MM.1S (cell line): ENCODE measurements around the gene SCUBE1.

Source experiments
- DNase-seq: peaks from one replicate; pipeline ENCODE4 v3.0.0-alpha.2; 2015
- H2AFZ ChIP-seq: fragments of 300-600 bp; sonication (generic); 2 replicates; pipeline ENCODE4 v1.6.0; 2016; ENCODE audit warnings: antibody characterized with exemption, low read length
- H3F3A ChIP-seq: fragments of 300-600 bp; sonication (generic); 2 replicates; pipeline ENCODE4 v1.6.1; 2016; ENCODE audit warnings: mild to moderate bottlenecking, antibody characterized with exemption, low read length, moderate library complexity, mixed read lengths; ENCODE audit not compliant: insufficient read depth
- H3K27ac ChIP-seq: fragments of 300-600 bp; sonication (generic); 2 replicates; pipeline ENCODE4 v1.5.1; 2016; ENCODE audit warnings: mild to moderate bottlenecking, low read length
- H3K27me3 ChIP-seq: fragments of 300-600 bp; sonication (generic); replicated peaks from 2 replicates; pipeline ENCODE4 v1.6.0; 2016; ENCODE audit warnings: low read length; ENCODE audit not compliant: insufficient read depth
- H3K36me3 ChIP-seq: fragments of 300-600 bp; sonication (generic); replicated peaks from 2 replicates; pipeline ENCODE4 v1.6.1; 2016; ENCODE audit warnings: mild to moderate bottlenecking, low read length, mixed read lengths; ENCODE audit not compliant: insufficient read depth
- H3K4me1 ChIP-seq: fragments of 300-600 bp; sonication (generic); 2 replicates; pipeline ENCODE4 v1.6.1; 2016; ENCODE audit warnings: low read length, mixed read lengths
- H3K4me2 ChIP-seq: fragments of 300-600 bp; sonication (generic); 2 replicates; pipeline ENCODE4 v1.6.0; 2016; ENCODE audit warnings: low read depth, low read length
- H3K4me3 ChIP-seq: fragments of 300-600 bp; sonication (generic); 2 replicates; pipeline ENCODE4 v1.5.1; 2016; ENCODE audit warnings: low read length, mixed read lengths
- H3K79me2 ChIP-seq: fragments of 300-600 bp; sonication (generic); 2 replicates; pipeline ENCODE4 v1.6.1; 2016; ENCODE audit warnings: mixed run types, low read length, mixed read lengths
- H3K9ac ChIP-seq: fragments of 300-600 bp; sonication (generic); 2 replicates; pipeline ENCODE4 v1.6.1; 2016; ENCODE audit warnings: low read length, mixed read lengths
- H3K9me2 ChIP-seq: fragments of 300-600 bp; sonication (generic); replicated peaks from 2 replicates; pipeline ENCODE4 v1.6.1; 2016; ENCODE audit warnings: mild to moderate bottlenecking, low read length, mixed read lengths; ENCODE audit not compliant: insufficient read depth
- H3K9me3 ChIP-seq: fragments of 300-600 bp; sonication (generic); replicated peaks from 2 replicates; pipeline ENCODE4 v1.6.1; 2016; ENCODE audit warnings: mild to moderate bottlenecking, low read length, mixed read lengths; ENCODE audit not compliant: insufficient read depth
- H4K20me1 ChIP-seq: fragments of 300-600 bp; sonication (generic); 2 replicates; pipeline ENCODE4 v1.6.1; 2016; ENCODE audit warnings: mild to moderate bottlenecking, low read length, moderate library complexity, mixed read lengths; ENCODE audit not compliant: insufficient read depth
- CTCF ChIP-seq: fragments of 300-600 bp; sonication (generic); IDR thresholded peaks from 2 replicates; pipeline ENCODE4 v1.5.1; 2016; ENCODE audit warnings: antibody characterized with exemption, low read length, mixed read lengths
- EZH2 ChIP-seq: fragments of 300-600 bp; sonication (generic); optimal IDR thresholded peaks from 2 replicates; pipeline ENCODE3; 2017; ENCODE audit warnings: low read depth, mild to moderate bottlenecking, antibody characterized with exemption, low read length, mixed read lengths
- EZH2phosphoT487 ChIP-seq: fragments of 300-600 bp; sonication (generic); IDR thresholded peaks from 2 replicates; pipeline ENCODE4 v1.6.1; 2018; ENCODE audit warnings: antibody characterized with exemption, low read length

The SCUBE1 gene

GRCh38 chr22:43263645-43264514 is 79.3 kb downstream of the SCUBE1 start:
- Histone ChIP-seq H3K4me3 (peak overlapping the region; percentile 22; the same call in 1 of the 2 replicates), H3K27me3 (no peaks in the 10 kb centered on the region), H3F3A (peaks cover 3% of the 10 kb centered on the region; the same call in 1 of the 2 replicates), H3K79me2 (no peaks in the 10 kb centered on the region), H2AFZ (peak overlapping the region; percentile 59), H3K4me1 (peaks cover 31% of the 10 kb centered on the region), H3K4me2 (peak overlapping the region; percentile 62), H3K9me3 (no peaks in the 10 kb centered on the region), H3K27ac (peak overlapping the region; percentile 74), H3K9ac (peak overlapping the region; percentile 43), H4K20me1 (no peaks in the 10 kb centered on the region), H3K9me2 (no peaks in the 10 kb centered on the region), H3K36me3 (no peaks in the 10 kb centered on the region)
- TF ChIP-seq CTCF: no peak
- TF ChIP-seq EZH2: no peak
- TF ChIP-seq EZH2phosphoT487: no peak
- peak; percentile 83 for DNase-seq

GRCh38 chr22:43262990-43263644 is 80.1 kb downstream of the SCUBE1 start:
- Histone ChIP-seq H3K9ac (peak overlapping the region; percentile 24; the same call in 1 of the 2 replicates), H3F3A (peaks cover 3% of the 10 kb centered on the region; the same call in 1 of the 2 replicates), H3K4me1 (peaks cover 31% of the 10 kb centered on the region), H2AFZ (no peak overlapping the region), H4K20me1 (no peaks in the 10 kb centered on the region), H3K4me2 (peak overlapping the region; percentile 62), H3K27ac (peak overlapping the region; percentile 74; the same call in 1 of the 2 replicates), H3K9me2 (no peaks in the 10 kb centered on the region), H3K4me3 (no peak overlapping the region; the same call in 1 of the 2 replicates), H3K79me2 (no peaks in the 10 kb centered on the region), H3K36me3 (no peaks in the 10 kb centered on the region), H3K27me3 (no peaks in the 10 kb centered on the region), H3K9me3 (no peaks in the 10 kb centered on the region)
- DNase-seq: no peak
- TF ChIP-seq CTCF (no peak), EZH2 (no peak), EZH2phosphoT487 (no peak)

GRCh38 chr22:43260331-43261231 is 82.6 kb downstream of the SCUBE1 start:
- Histone ChIP-seq H3K4me3 (no peak overlapping the region), H2AFZ (no peak overlapping the region), H3K9me3 (no peaks in the 10 kb centered on the region), H3K27me3 (no peaks in the 10 kb centered on the region), H3K9ac (no peak overlapping the region), H3K36me3 (no peaks in the 10 kb centered on the region), H3K4me1 (peaks cover 45% of the 10 kb centered on the region), H3K4me2 (no peak overlapping the region), H3K79me2 (no peaks in the 10 kb centered on the region), H3K27ac (peak overlapping the region; percentile 19; the same call in 1 of the 2 replicates), H3K9me2 (no peaks in the 10 kb centered on the region), H3F3A (peaks cover 3% of the 10 kb centered on the region; the same call in 1 of the 2 replicates), H4K20me1 (no peaks in the 10 kb centered on the region)
- no peak for TF ChIP-seq EZH2phosphoT487
- no peak for DNase-seq
